H9 (cell line): ENCODE results near the gene NCBP1. TPM values are rescaled to one million over a fixed set of nuclear protein-coding genes. Genes with fewer than 3 reads are reported as not detected.

Experiments
- DNase-seq: peaks from one replicate; pipeline ENCODE4 v3.0.0-alpha.2; 2017
- H2AFZ ChIP-seq: one replicate; pipeline ENCODE4 v1.6.1; 2013; ENCODE audit warnings: mild to moderate bottlenecking, low read length, control low read depth, moderate library complexity
- H2AK5ac ChIP-seq: 2 replicates; pipeline ENCODE4 v1.6.1; 2013; ENCODE audit warnings: low read length, control low read depth, mixed read lengths; ENCODE audit not compliant: insufficient read length
- H2BK120ac ChIP-seq: one replicate; pipeline ENCODE4 v1.6.1; 2013; ENCODE audit warnings: low read depth, mild to moderate bottlenecking, low read length, control low read depth, inconsistent platforms; ENCODE audit not compliant: poor library complexity, severe bottlenecking
- H2BK12ac ChIP-seq: 2 replicates; pipeline ENCODE4 v1.6.1; 2013; ENCODE audit warnings: low read length, control low read depth, mixed read lengths, low read depth; ENCODE audit not compliant: insufficient read length
- H2BK15ac ChIP-seq: 2 replicates; pipeline ENCODE4 v1.6.1; 2013; ENCODE audit warnings: low read depth, low read length, control low read depth
- H2BK20ac ChIP-seq: one replicate; pipeline ENCODE4 v1.6.1; 2013; ENCODE audit warnings: low read depth, mild to moderate bottlenecking, low read length, control low read depth, inconsistent platforms; ENCODE audit not compliant: poor library complexity, severe bottlenecking
- H2BK5ac ChIP-seq: 2 replicates; pipeline ENCODE4 v1.6.1; 2013; ENCODE audit warnings: low read length, control low read depth, mixed read lengths; ENCODE audit not compliant: insufficient read length
- H3K14ac ChIP-seq: 2 replicates; pipeline ENCODE4 v1.6.1; 2013; ENCODE audit warnings: low read length, control low read depth; ENCODE audit not compliant: insufficient read depth
- H3K18ac ChIP-seq: 2 replicates; pipeline ENCODE4 v1.6.1; 2013; ENCODE audit warnings: low read depth, mild to moderate bottlenecking, mixed read lengths, low read length, control low read depth; ENCODE audit not compliant: insufficient read length
- H3K23ac ChIP-seq: 2 replicates; pipeline ENCODE4 v1.6.1; 2013; ENCODE audit warnings: low read length, control low read depth, mixed read lengths, low read depth; ENCODE audit not compliant: insufficient read length
- H3K23me2 ChIP-seq: 2 replicates; pipeline ENCODE4 v1.6.1; 2013; ENCODE audit warnings: low read depth, mild to moderate bottlenecking, mixed read lengths, low read length, control low read depth; ENCODE audit not compliant: insufficient read length, poor library complexity, severe bottlenecking
- H3K27ac ChIP-seq: 2 replicates; pipeline ENCODE4 v1.5.1; 2013; ENCODE audit warnings: low read length, control low read depth, mixed read lengths, low read depth; ENCODE audit not compliant: insufficient read length
- H3K27me3 ChIP-seq: 2 replicates; pipeline ENCODE4 v1.6.1; 2013; ENCODE audit warnings: low read length, control low read depth, inconsistent platforms; ENCODE audit not compliant: insufficient read depth
- H3K4ac ChIP-seq: 2 replicates; pipeline ENCODE4 v1.6.1; 2013; ENCODE audit warnings: low read depth, mild to moderate bottlenecking, control low read depth, inconsistent platforms, low read length, moderate library complexity
- H3K4me1 ChIP-seq: 2 replicates; pipeline ENCODE4 v1.6.1; 2013; ENCODE audit warnings: low read length, control low read depth, inconsistent platforms; ENCODE audit not compliant: insufficient read depth
- H3K4me2 ChIP-seq: 2 replicates; pipeline ENCODE4 v1.6.1; 2013; ENCODE audit warnings: low read length, control low read depth, mixed read lengths; ENCODE audit not compliant: insufficient read length, insufficient read depth
- H3K56ac ChIP-seq: 2 replicates; pipeline ENCODE4 v1.6.1; 2013; ENCODE audit warnings: low read depth, mild to moderate bottlenecking, mixed read lengths, low read length, control low read depth; ENCODE audit not compliant: insufficient read length
- H3K79me1 ChIP-seq: 2 replicates; pipeline ENCODE4 v1.6.1; 2013; ENCODE audit warnings: low read depth, mild to moderate bottlenecking, moderate library complexity, low read length, control low read depth, inconsistent platforms; ENCODE audit not compliant: insufficient read depth, poor library complexity, severe bottlenecking
- H3K79me2 ChIP-seq: 2 replicates; pipeline ENCODE4 v1.6.1; 2013; ENCODE audit warnings: low read length, control low read depth, inconsistent platforms; ENCODE audit not compliant: insufficient read depth
- H3K9ac ChIP-seq: 2 replicates; pipeline ENCODE4 v1.6.1; 2013; ENCODE audit warnings: low read length, control low read depth, mixed read lengths; ENCODE audit not compliant: insufficient read length; ENCODE audit errors: extremely low read depth
- H3K9me3 ChIP-seq: one replicate; pipeline ENCODE4 v1.6.1; 2013; ENCODE audit warnings: low read depth, low read length, inconsistent platforms; ENCODE audit not compliant: control insufficient read depth
- H3T11ph ChIP-seq: one replicate; pipeline ENCODE4 v1.6.1; 2013; ENCODE audit warnings: mild to moderate bottlenecking, low read length, control low read depth, inconsistent platforms
- H4K20me1 ChIP-seq: one replicate; pipeline ENCODE4 v1.6.1; 2013; ENCODE audit not compliant: control insufficient read depth, insufficient read length, insufficient read depth
- H4K5ac ChIP-seq: 2 replicates; pipeline ENCODE4 v1.6.1; 2013; ENCODE audit warnings: low read depth, mild to moderate bottlenecking, mixed read lengths, low read length, control low read depth; ENCODE audit not compliant: insufficient read length
- H4K8ac ChIP-seq: replicated peaks from 2 replicates; pipeline ENCODE4 v1.6.1; 2013; ENCODE audit warnings: low read length, control low read depth, mixed read lengths, low read depth; ENCODE audit not compliant: insufficient read length
- H4K91ac ChIP-seq: 2 replicates; pipeline ENCODE4 v1.6.1; 2013; ENCODE audit warnings: low read depth, mild to moderate bottlenecking, moderate library complexity, mixed read lengths, low read length, control low read depth; ENCODE audit not compliant: insufficient read length
- H3K27ac Mint-ChIP-seq, 3 experiments: 2 replicates in 2 of 3; 3 replicates in 1 of 3; pipeline ENCODE4 v1.8.0; 2020 to 2021; ENCODE audit warnings: mixed read lengths in 3 of 3, mild to moderate bottlenecking in 1 of 3, moderate library complexity in 1 of 3
- H3K27me3 Mint-ChIP-seq: 2 replicates; pipeline ENCODE4 v1.8.0; 2021; ENCODE audit warnings: low read depth, mild to moderate bottlenecking, moderate library complexity, mixed read lengths
- H3K36me3 Mint-ChIP-seq, 3 experiments: 2 replicates in 2 of 3; 3 replicates in 1 of 3; pipeline ENCODE4 v1.8.0; 2020 to 2021; ENCODE audit warnings: low read depth in 3 of 3, mixed read lengths in 3 of 3; ENCODE audit not compliant: insufficient read depth in 1 of 3
- H3K4me1 Mint-ChIP-seq, 2 experiments: 2 replicates each; pipeline ENCODE4 v1.8.0; 2020; ENCODE audit warnings: mixed read lengths in 2 of 2
- H3K4me3 Mint-ChIP-seq, 2 experiments: 2 replicates in 1 of 2; 3 replicates in 1 of 2; pipeline ENCODE4 v1.8.0; 2020 to 2021; ENCODE audit warnings: mild to moderate bottlenecking in 2 of 2, mixed read lengths in 2 of 2, moderate library complexity in 1 of 2
- H3K9me3 Mint-ChIP-seq, 2 experiments: 2 replicates in 1 of 2; 3 replicates in 1 of 2; pipeline ENCODE4 v1.8.0; 2020; ENCODE audit warnings: mild to moderate bottlenecking in 2 of 2, mixed read lengths in 2 of 2, moderate library complexity in 1 of 2
- WGBS: extraction: QIAGEN DNeasy Blood & Tissue Kit; methylation state at CpG from one replicate; pipeline ENCODE4 v1.1.7; 2013; ENCODE audit warnings: missing lambda C conversion rate, low lambda C conversion rate, mixed read lengths; ENCODE audit not compliant: insufficient read length; ENCODE audit errors: extremely low coverage; 5-methylcytosine and 5-hydroxymethylcytosine counted together
- total RNA-seq: library from RNA; stranded (reverse); gene quantifications from 2 replicates; pipeline ENCODE4 v1.2.1, GENCODE V29; 2021
- TF ChIP-seq, protein P1 (sequence below): fragments of 200-600 bp; sonication (generic); conservative IDR thresholded peaks from 3 replicates; pipeline ENCODE4 v1.8.0; 2021; ENCODE audit warnings: antibody characterized with exemption, mild to moderate bottlenecking

NCBP1 gene
- total RNA-seq, 1 experiment from 2014 or later, result 55.7 TPM

- H2BK5ac ChIP-seq, result no peak overlapping the region
- no peak overlapping the region for H3T11ph ChIP-seq
- no peak overlapping the region for H4K91ac ChIP-seq
- H3K56ac ChIP-seq, result no peak overlapping the region
- no peak overlapping the region for H2BK15ac ChIP-seq
- H3K79me1 ChIP-seq, result no peaks in the 10 kb centered on the region
- H3K79me2 ChIP-seq, result no peaks in the 10 kb centered on the region
- Mint-ChIP-seq H3K27me3 (no peaks in the 10 kb centered on the region), H3K9me3 (no peaks in the 10 kb centered on the region), H3K4me3 (no peak overlapping the region), H3K36me3 (peaks cover 0 to 7% (median 0%) of the 10 kb centered on the region in 3 experiments; a peak in 1 of 7 replicates), H3K27ac (peak overlapping the region in 1 of 3 experiments; percentile 81; a peak in 1 of 7 replicates), H3K4me1 (no peaks in the 10 kb centered on the region)
- no peak overlapping the region for H3K18ac ChIP-seq
- H3K23ac ChIP-seq, result no peak overlapping the region
- H3K9ac ChIP-seq, result no peak overlapping the region
- H2BK12ac ChIP-seq, result no peak overlapping the region
- no peaks in the 10 kb centered on the region for H4K20me1 ChIP-seq
- no peaks in the 10 kb centered on the region for H3K4me1 ChIP-seq
- no peak overlapping the region for H2BK120ac ChIP-seq
- no CpG with 5 or more reads among the region's 4 CpGs for WGBS
- H3K23me2 ChIP-seq, result no peaks in the 10 kb centered on the region
- no peak overlapping the region for H2AFZ ChIP-seq
- no peaks in the 10 kb centered on the region for H3K27me3 ChIP-seq
- no peak overlapping the region for H2BK20ac ChIP-seq
- H4K5ac ChIP-seq, result no peak overlapping the region
- no peak overlapping the region for H3K14ac ChIP-seq
- no peak overlapping the region for H3K4ac ChIP-seq
- no peak overlapping the region for H3K4me2 ChIP-seq
- TF ChIP-seq, protein P1, sequence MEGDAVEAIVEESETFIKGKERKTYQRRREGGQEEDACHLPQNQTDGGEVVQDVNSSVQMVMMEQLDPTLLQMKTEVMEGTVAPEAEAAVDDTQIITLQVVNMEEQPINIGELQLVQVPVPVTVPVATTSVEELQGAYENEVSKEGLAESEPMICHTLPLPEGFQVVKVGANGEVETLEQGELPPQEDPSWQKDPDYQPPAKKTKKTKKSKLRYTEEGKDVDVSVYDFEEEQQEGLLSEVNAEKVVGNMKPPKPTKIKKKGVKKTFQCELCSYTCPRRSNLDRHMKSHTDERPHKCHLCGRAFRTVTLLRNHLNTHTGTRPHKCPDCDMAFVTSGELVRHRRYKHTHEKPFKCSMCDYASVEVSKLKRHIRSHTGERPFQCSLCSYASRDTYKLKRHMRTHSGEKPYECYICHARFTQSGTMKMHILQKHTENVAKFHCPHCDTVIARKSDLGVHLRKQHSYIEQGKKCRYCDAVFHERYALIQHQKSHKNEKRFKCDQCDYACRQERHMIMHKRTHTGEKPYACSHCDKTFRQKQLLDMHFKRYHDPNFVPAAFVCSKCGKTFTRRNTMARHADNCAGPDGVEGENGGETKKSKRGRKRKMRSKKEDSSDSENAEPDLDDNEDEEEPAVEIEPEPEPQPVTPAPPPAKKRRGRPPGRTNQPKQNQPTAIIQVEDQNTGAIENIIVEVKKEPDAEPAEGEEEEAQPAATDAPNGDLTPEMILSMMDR, result no peak
- no peak for DNase-seq
- no peak overlapping the region for H2AK5ac ChIP-seq
- no peaks in the 10 kb centered on the region for H3K9me3 ChIP-seq
- no peak overlapping the region for H3K27ac ChIP-seq
- H4K8ac ChIP-seq, result no peak overlapping the region
Measured at GRCh38 chr9:97689401-97690180, 56.0 kb downstream of the NCBP1 start.
